Inflammatory macrophage (primary cell): ENCODE results near the gene ETV5.
A peak's percentile ranks its signal among the peaks of the same experiment; 100 is the strongest.

Experiments used
- DNase-seq, 2 donors: peaks; one replicate each; pipeline ENCODE4 v3.0.0-alpha.2; 2020 to 2022
- total RNA-seq, 18 experiments: gene quantifications; one replicate each; lab custom pipeline; 2026; ENCODE audit warnings: mixed read lengths in 6 of 18, inconsistent platforms in 2 of 18; lab: John Stamatoyannopoulos, UW

Gene ETV5
- 4.5 to 40.4 (median 21.6) reads per million in 18 experiments for total RNA-seq

- peak; percentile 99 to 100 for DNase-seq
These were observed at the start of gene ETV5 for GRCh38 chr3:186108941-186109865. ETV5 (minus strand) TSS chr3:186109089; CDS start chr3:186105868, 3,221 bp downstream.

- no peak for DNase-seq
These were observed 45.8 kb upstream of the ETV5 start for GRCh38 chr3:186154641-186155040.

- peak; percentile 77 to 89 for DNase-seq
These were observed 44.0 kb upstream of the ETV5 start for GRCh38 chr3:186152889-186153292.

GRCh38 chr3:186152361-186152798 lies 43.5 kb upstream of the ETV5 start:
- peak in 1 of 2 donors; percentile 4 for DNase-seq

- DNase-seq: peak; percentile 9 to 68
These were observed 42.4 kb upstream of the ETV5 start for GRCh38 chr3:186151077-186151971.

- DNase-seq: peak in 1 of 2 donors; percentile 13
These were observed 41.3 kb upstream of the ETV5 start for GRCh38 chr3:186150041-186150830.

GRCh38 chr3:186149319-186149960 lies 40.6 kb upstream of the ETV5 start:
- peak in 1 of 2 donors; percentile 30 for DNase-seq

- DNase-seq: no peak
These were observed 35.4 kb upstream of the ETV5 start for GRCh38 chr3:186144257-186144656.

- DNase-seq: no peak
These were observed 34.4 kb upstream of the ETV5 start for GRCh38 chr3:186143250-186143649.

- no peak for DNase-seq
These were observed 33.6 kb upstream of the ETV5 start for GRCh38 chr3:186142393-186142932.

GRCh38 chr3:186141790-186142189 lies 32.9 kb upstream of the ETV5 start:
- no peak for DNase-seq

- DNase-seq: no peak
These were observed 29.5 kb upstream of the ETV5 start for GRCh38 chr3:186138272-186138981.

- no peak for DNase-seq
These were observed 28.3 kb upstream of the ETV5 start for GRCh38 chr3:186137051-186137685.

- no peak for DNase-seq
These were observed 25.1 kb upstream of the ETV5 start for GRCh38 chr3:186133980-186134379.

- DNase-seq: no peak
These were observed 23.6 kb upstream of the ETV5 start for GRCh38 chr3:186132487-186132886.

GRCh38 chr3:186129206-186129605 lies 20.3 kb upstream of the ETV5 start:
- no peak for DNase-seq

GRCh38 chr3:186128158-186128557 lies 19.3 kb upstream of the ETV5 start:
- DNase-seq: no peak

GRCh38 chr3:186127463-186127862 lies 18.6 kb upstream of the ETV5 start:
- DNase-seq: no peak

GRCh38 chr3:186125118-186125517 lies 16.2 kb upstream of the ETV5 start:
- DNase-seq: no peak

GRCh38 chr3:186124592-186124991 lies 15.7 kb upstream of the ETV5 start:
- no peak for DNase-seq
